T47D (cell line): ENCODE measurements around the gene TNFRSF21.

Experiments
- DNase-seq, 2 experiments: peaks; one replicate each; pipeline versions ENCODE4 v3.0.0 to v3.0.0-alpha.2; 2011 to 2012; ENCODE audit warnings: low read depth in 1 of 2, low spot score in 1 of 2
- JUND ChIP-seq: IDR thresholded peaks from 2 replicates; pipeline ENCODE4 v1.6.1; 2012; ENCODE audit warnings: low read depth
- in situ Hi-C: cut with HindIII; loops from 2 replicates; pipeline ENCODE4 v1.10.0; 2016; ENCODE audit warnings: low sequenced_read_pairs, low pct_unique_long_range_greater_than_20kb

TNFRSF21 gene

GRCh38 chr6:47203938-47204611 lies 105.6 kb downstream of the TNFRSF21 start:
- no peak for DNase-seq
- in situ Hi-C loops: no loop called here
- TF ChIP-seq JUND: no peak

- in situ Hi-C loops: no loop called here
- no peak for DNase-seq
- no peak for TF ChIP-seq JUND
These were observed 106.3 kb downstream of the TNFRSF21 start for GRCh38 chr6:47203266-47203937.

GRCh38 chr6:47202644-47203205 lies 107.0 kb downstream of the TNFRSF21 start:
- in situ Hi-C loops: no loop called here
- DNase-seq: no peak
- TF ChIP-seq JUND: no peak

GRCh38 chr6:47200536-47201334 lies 109.0 kb downstream of the TNFRSF21 start:
- in situ Hi-C loops: no loop called here
- TF ChIP-seq JUND: no peak
- no peak for DNase-seq

GRCh38 chr6:47197682-47198640 lies 111.7 kb downstream of the TNFRSF21 start:
- in situ Hi-C loops: no loop called here
- no peak for TF ChIP-seq JUND
- DNase-seq: no peak

- in situ Hi-C loops: no loop called here
- TF ChIP-seq JUND: no peak
These were observed 113.6 kb downstream of the TNFRSF21 start for GRCh38 chr6:47196113-47196512.

GRCh38 chr6:47195011-47195650 lies 114.6 kb downstream of the TNFRSF21 start:
- TF ChIP-seq JUND: no peak
- DNase-seq: no peak
- in situ Hi-C loops: no loop called here

More at GRCh38 chr6:47196113-47196512, 113.6 kb downstream of the TNFRSF21 start:
- no peak for DNase-seq

GRCh38 chr6:47188588-47189021 lies 121.1 kb downstream of the TNFRSF21 start:
- TF ChIP-seq JUND: no peak
- in situ Hi-C loops: no loop called here
- DNase-seq: no peak

GRCh38 chr6:47187893-47188587 lies 121.7 kb downstream of the TNFRSF21 start:
- no peak for DNase-seq
- in situ Hi-C loops: no loop called here
- no peak for TF ChIP-seq JUND

GRCh38 chr6:47187113-47187512 lies 122.6 kb downstream of the TNFRSF21 start:
- in situ Hi-C loops: no loop called here
- DNase-seq: no peak
- no peak for TF ChIP-seq JUND
